Endothelial cell of hepatic sinusoid (primary cell): ENCODE results near the gene P4HB.

Experiments
- in situ Hi-C: cut with HindIII; loops from 2 replicates; pipeline ENCODE4 v1.10.0; 2017; ENCODE audit warnings: low sequenced_read_pairs

P4HB gene

DNA sequence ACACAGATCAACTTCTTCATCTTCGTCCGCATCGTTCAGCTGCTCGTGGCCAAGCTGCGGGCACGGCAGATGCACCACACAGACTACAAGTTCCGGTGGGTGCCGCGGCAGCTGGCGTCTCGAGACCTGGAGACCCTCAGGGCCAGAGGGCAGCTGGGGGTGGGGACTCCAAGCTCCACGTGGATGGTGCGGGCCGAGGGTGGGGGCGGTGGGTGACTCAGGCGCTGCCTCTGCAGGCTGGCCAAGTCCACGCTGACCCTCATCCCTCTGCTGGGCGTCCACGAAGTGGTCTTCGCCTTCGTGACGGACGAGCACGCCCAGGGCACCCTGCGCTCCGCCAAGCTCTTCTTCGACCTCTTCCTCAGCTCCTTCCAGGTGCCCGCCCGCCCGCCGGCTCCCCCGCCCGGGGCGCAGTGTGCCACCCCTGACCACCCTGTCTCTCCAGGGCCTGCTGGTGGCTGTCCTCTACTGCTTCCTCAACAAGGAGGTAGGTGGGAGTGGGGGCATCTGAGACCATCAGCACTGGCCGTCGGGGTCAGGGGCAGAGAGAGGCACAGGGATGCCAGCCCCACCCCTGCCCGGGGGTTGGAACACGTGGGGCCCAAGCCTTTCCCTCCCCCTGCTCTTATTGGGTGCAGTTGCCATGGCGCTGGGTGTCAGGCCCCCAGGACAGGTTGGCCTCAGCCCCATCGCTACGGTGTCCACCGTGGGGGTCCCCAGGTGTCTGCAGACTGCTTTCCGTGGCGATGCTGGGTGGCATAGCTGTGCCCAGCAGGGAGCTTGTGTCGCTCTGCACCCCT, 47.6 kb downstream of the P4HB start:
- in situ Hi-C loops: no loop called here

GRCh38 chr17:81811705-81812570, 48.4 kb downstream of the P4HB start:
- in situ Hi-C loops: no loop called here

- in situ Hi-C loops: no loop called here
Observed at GRCh38 chr17:81810892-81811704, 49.2 kb downstream of the P4HB start.

- in situ Hi-C loops: no loop called here
Observed at GRCh38 chr17:81810476-81810875, 49.9 kb downstream of the P4HB start.

DNA sequence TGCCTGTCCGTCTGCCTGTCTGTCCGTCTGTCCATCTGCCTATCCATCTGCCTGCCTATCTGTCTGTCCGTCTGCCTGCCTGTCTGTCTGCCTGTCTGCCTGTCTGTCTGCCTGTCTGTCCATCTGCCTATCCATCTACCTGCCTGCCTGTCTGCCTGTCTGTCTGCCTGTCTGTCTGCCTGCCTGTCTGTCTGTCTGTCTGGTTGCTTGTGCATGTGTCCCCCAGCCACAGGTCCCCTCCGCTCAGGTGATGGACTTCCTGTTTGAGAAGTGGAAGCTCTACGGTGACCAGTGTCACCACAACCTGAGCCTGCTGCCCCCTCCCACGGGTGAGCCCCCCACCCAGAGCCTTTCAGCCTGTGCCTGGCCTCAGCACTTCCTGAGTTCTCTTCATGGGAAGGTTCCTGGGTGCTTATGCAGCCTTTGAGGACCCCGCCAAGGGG, 50.8 kb downstream of the P4HB start:
- in situ Hi-C loops: no loop called here

DNA sequence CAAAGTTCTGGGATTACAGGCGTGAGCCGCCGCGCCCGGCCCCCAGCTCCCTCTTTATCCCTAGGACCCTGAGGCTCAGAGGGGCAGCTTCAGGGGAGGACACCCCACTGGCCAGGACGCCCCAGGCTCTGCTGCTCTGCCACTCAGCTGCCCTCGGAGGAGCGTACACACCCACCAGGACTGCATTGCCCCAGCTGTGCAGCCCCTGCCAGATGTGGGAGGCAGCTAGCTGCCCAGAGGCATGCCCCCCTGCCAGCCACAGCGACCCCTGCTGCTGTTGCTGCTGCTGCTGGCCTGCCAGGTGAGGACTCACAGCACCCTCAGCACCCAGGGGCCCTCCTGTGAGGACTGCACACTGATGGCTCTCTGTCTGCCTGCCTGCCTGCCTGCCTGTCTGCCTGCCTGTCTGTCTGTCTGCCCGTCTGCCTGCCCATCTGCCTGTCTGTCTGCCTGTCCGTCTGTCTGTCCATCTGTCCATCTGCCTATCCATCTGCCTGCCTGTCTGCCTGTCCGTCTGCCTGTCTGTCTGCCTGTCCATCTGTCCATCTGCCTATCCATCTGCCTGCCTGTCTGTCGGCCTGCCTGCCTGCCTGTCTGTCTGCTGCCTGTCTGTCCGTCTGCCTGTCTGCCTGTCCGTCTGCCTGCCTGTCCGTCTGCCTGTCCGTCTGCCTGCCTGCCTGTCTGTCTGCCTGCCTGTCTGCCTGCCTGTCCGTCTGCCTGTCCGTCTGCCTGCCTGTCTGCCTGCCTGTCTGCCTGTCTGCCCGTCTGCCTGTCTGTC, 51.4 kb downstream of the P4HB start:
- in situ Hi-C loops: no loop called here

DNA sequence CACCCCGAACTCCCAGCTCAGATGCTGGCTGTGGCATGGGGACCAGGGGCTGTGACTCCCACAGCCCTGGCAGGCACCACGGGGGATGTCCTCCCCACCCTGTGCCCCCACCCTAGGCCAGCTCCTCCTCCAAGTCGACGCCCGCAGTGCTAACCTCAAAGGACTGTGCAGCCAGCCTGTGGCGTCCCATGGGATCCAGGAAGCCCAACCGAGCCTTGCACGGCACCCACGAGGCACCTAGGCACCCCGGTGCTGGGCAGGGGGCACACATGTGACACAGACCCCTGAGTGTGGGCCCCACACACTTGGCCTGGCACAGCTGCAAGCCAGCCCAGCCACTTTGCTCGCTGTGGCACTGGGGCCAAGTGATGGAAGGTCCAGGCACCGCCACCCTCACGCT, 52.5 kb downstream of the P4HB start:
- in situ Hi-C loops: no loop called here

- in situ Hi-C loops: no loop called here
Observed at GRCh38 chr17:81807210-81807719, 53.1 kb downstream of the P4HB start.

GRCh38 chr17:81806461-81807209, 53.7 kb downstream of the P4HB start:
- in situ Hi-C loops: no loop called here

DNA sequence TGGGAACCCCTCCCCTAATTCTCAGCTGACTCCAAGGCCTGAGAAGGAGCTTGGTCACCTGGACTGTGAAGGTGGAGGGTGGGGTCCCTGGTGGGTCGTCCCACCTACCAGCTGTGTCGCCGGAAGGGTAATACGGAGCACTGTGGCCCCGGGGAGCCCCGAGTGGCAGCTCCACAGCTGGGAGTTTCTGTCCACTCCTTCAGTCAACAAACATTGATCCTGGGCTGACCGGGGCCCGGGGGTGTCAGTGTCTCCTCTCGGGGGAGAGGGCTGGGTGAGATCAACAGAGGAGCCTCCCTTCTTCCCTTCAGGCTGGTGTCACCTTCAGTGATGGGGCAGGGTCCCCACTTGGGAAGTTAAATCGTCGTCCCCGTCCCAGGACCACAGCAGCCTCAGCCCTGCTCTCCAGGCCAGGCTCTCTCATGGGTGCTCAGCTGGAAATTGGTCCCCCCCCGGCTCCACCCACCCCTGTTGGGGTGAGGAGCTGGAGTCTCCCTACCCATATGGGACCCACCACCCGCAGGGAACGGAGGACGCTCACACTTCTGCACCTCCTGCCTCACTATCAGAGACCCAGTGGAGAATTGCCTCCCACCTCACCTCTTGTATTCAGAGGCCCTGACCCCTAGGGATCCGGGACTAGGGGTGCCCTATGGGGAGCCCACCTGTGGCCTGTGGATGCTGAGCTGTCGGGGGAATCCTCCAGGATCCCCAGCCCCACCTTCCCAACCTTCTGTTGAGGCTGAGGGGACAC, 54.5 kb downstream of the P4HB start:
- in situ Hi-C loops: no loop called here

GRCh38 chr17:81804559-81805399, 55.6 kb downstream of the P4HB start:
- in situ Hi-C loops: no loop called here

DNA sequence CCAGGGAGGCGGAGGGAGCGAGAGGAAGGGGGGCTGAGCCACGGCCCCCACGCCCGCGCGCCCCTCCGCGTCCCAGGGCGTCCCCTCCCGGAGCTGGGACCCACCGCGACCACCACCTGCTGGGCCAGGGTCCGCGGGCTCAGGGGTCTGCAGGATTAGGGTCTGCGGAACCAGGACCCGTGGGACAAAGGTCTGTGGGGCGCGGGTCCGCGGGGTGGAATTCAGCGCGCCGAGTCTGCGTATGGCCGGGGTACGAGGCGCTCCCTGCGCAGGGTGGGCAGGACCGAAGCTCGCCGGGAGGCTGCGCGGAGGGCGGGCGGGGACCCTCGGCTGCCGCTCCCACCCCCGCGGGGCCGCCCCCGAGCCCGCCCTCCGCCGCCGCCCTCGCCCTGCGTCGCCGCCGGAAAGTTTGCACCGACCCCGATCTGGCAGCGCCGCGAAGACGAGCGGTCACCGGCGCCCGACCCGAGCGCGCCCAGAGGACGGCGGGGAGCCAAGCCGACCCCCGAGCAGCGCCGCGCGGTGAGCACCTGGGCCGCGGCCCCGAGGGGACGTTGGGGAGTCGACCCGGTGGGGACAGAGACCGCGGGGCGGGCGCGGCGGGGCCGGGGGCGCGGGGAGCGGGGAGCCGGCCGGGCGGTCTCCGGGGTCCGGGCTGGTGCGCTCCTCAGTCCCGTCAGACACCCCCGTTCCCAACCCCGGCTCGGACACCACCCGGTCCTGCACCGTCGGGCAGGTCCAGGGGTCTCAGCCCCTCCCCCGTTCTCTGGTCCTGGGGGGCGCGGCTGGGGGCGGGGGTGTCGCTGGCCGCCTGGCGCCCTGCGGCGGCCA, 56.4 kb downstream of the P4HB start, which contains the start of gene GCGR:
Gene GCGR, plus strand, starts transcription at position 423 of the 831 bp plus-strand sequence. CDS start 4,869 bp downstream, outside the sequence.
- in situ Hi-C loops: no loop called here

DNA sequence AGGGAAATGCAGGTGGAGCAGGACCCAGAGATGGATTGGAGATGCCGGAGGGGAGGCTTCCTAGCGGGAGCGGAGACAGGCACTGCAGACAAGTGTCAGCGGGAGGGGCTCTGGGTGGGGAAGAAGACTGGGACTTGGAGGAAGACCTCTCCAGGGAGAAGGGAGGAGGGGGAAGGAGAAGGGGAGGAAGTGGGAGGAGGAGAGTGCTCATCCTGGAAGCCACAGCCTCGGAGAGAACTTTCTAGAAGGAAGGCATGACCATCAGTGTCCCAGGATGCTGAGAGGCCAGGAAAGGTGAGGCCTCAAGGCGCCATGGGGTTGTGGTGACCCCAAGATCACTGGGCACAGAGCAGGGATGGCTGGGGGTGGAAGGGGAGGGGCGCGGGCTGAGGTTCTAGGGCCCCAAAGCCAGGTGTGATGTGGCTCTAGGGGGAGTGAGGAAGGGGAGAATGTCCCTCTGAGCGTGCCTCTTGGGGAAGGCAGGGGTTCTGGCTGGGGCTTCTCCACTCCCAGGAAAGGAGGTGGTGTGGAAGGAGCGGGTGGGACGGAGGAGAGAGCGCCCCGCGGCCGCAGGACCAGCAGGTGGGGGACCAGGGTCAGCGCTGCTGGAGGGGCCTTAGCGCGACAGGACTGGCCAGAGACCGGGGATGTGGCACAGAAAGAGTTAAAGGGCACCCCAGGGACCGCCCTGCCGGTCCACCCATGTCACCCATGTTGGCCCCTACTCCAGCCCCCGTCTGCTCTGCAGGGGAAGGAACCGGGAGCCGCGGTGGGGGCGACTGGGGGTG, 57.3 kb downstream of the P4HB start:
- in situ Hi-C loops: no loop called here

DNA sequence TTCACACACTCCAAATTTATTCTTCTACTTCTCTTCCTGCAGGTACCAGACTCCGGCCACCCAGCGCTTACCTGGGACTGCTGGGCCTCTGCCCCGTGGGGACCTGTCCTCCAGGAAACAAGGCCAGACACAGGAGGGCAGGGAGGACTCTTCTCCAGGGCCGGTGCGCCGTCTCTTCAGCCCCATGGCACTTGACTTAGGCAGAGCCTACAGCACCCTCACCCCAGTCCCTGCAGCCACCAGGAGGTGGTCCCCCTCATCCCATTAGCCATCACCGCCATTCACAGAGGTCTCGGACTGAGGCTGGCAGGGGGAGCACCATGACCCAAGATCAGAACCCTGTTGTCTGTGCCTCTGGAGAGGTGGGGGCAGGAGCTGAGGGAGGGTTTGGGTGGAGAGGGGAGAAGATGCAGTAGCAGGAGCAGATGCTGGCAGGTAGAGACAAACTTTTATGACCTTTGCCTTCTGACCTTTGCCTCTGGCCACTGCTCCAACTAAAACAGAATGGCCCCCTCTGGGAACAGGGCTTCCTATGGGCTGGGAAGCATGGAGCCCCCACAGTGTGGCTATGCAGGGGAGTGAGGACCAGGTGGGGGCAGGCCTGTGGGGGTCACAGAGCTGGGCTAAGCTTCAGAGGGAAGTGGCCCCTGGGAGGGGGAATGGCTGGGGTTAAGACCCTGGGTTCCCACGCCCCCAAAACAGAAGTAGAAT, 58.1 kb downstream of the P4HB start:
- in situ Hi-C loops: no loop called here

DNA sequence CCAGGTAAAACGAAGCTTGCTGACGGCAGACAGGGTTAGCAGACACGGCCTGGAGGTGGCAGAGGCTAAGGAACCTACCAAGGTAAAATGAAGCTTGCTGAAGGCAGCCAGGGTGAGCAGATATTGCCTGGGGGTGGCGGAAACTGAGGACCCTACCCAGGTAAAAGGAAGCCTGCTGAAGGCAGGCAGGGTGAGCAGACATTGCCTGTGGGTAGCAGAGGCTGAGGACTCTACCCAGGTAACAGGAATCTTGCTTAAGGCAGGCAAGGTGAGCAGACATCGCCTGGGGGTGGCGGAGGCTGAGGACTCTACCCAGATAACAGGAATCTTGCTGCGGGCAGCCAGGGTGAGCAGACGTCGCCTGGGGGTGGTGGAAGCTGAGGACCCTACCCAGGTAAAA, 59.0 kb downstream of the P4HB start:
- in situ Hi-C loops: no loop called here
